ENCODE measurements around the gene VIPR1.
"Not testable (repeated sequence)": the region's sequence is repeated elsewhere in the genome, so short reads cannot be mapped to it uniquely, and the experiment has no call there.

VIPR1 gene

DNA sequence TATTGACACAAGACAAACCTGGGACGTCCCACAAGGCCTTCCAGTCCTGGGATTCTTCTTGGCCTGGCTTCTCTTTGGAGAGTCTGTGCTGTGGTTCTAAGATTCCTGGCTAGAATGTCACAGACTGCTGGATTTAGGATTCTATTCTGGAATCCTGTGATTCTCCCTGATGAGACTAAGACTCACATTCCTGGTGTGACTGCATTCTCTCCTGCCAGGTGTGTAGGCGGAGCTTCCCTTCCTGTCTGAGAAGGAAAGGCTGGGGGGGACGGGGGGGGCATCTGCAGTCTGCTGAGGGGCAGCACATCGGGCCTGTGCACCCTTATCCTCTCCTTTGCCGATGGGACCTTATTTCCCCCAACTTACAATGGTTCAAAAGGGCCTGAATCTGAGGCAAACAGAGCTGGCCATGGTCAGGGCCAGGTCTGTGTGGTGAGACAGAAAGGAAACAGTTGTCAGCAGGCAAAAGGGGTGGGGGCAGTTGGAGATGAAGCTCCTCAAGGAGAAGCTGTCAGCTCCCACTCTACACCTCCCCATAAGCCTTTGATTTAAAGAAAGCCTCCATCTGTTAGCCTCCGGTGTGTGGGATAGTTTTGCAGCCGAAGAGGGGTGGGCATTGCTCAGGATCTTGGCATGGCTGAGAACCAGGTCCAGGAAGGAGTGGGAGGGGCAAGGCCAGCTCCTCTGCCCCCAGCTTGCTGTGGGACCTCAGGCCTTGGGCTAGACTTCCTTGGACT, 30.9 kb downstream of the VIPR1 start:
- DNase-seq = no peak

DNA sequence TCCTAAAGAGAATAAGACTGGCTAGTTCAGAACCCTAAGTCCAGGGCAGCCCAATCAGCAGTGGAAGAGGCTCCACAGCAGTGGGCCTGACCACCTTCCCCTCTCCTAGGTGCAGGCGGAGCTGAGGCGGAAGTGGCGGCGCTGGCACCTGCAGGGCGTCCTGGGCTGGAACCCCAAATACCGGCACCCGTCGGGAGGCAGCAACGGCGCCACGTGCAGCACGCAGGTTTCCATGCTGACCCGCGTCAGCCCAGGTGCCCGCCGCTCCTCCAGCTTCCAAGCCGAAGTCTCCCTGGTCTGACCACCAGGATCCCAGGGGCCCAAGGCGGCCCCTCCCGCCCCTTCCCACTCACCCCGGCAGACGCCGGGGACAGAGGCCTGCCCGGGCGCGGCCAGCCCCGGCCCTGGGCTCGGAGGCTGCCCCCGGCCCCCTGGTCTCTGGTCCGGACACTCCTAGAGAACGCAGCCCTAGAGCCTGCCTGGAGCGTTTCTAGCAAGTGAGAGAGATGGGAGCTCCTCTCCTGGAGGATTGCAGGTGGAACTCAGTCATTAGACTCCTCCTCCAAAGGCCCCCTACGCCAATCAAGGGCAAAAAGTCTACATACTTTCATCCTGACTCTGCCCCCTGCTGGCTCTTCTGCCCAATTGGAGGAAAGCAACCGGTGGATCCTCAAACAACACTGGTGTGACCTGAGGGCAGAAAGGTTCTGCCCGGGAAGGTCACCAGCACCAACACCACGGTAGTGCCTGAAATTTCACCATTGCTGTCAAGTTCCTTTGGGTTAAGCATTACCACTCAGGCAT, 33.7 kb downstream of the VIPR1 start:
- no peak for DNase-seq

DNA sequence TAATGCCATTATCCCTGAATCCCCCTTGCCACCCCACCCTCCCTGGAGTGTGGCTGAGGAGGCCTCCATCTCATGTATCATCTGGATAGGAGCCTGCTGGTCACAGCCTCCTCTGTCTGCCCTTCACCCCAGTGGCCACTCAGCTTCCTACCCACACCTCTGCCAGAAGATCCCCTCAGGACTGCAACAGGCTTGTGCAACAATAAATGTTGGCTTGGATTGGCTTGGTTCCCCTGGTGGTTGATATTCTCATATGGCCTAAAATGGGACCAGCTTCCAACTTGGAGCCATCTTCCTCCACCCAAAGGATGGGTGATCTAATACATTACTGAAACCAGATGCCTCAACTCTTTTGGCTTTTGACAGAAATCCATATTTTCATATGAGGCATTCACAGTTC, 34.9 kb downstream of the VIPR1 start:
- no peak for DNase-seq

DNA sequence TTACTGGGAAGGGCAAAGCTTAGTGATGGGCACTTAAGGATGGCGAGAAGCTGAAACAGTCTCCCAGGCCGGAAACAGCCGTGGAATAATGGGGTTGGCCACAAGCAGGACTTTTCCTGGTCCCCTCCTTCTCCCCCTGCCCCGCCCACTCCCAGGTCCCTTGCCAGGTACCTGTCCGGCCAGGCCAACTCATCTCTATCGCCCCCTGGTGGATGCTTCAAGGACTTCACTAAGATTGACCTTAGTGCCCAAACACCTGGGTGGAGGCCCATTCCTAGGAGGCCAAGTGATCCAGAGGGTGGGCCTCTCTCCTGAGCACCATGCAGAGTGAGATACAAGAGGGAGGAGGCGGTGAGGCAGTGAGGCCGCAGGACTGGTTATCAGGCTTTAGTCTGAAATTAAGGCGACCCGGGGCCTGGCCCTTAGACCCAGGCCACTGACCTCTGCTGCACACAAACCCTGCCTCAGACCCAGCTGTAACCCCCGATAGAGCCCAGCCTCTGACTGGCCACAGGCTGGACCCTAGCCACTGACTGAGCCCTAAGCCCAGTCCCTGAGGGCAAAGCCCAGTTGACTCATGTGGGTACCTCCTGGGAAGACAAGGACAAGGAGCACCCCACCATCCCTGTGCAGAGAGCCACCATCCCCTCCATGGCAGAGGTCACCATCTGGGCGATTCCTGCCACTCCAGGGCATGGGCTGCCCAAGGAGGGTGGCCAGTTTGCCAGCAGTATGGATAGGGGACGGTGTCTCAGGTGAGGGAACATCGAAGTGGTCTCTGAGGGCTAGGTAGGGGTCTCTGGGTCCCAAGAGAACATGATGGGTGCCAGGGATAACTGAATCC, 37.6 kb downstream of the VIPR1 start:
- peak; percentile 27 for DNase-seq

DNA sequence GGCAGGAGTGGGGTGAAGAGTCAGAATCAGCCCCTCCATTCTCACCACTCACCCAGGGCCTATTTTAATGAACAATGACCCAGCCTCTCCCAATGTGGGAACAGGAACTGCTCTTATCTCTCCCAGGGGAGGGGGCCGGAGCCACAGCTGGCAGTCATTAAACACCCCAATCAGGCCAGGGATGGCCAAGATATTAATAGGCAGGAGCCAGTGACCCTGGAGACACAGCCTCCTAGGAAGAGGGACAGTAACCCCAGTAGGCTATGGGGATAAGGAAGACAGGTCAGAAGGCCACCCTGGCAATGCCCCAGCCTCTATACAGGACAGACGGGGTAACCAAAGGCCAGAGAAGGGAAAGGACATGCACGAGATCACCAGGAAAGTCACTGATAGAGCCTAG, 38.6 kb downstream of the VIPR1 start:
- DNase-seq = no peak

DNA sequence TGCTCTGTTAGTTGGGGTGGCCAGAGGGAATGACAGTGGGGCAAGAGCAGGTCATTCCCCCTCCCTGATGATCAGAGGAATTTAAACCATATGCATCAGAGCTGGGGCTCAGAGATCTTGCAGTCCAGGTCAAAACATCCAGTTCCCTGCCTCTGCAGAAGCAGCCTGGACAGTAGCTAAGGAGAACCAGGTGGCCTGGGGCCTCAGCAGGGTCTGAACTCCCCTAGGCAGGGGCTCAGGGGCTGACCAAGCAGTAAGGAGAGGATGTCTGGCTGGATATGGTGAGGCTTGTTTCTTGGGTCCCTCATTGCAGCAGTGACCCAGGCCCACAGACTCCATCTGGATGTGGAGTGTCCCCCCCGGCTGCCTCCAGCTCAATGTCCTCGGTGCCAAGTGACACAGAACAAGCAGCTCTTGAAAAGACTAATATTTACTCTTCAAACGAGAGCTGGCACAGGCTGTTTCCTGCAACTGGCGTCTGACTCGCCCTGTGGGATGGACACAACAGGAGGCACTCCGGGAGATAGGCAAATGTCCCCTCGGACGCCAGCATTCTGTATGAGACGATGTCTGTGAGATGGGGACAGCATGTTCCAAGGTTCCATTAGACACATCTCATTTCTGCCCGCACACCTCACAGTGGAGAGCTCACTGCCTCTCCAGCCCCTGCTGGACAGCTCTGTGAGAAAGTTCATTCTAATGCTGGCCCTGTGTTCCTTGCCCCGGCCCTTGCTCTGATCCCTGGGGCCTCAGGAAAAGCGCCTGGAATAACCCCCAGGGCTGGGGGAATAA, 42.2 kb downstream of the VIPR1 start:
- DNase-seq = no peak

DNA sequence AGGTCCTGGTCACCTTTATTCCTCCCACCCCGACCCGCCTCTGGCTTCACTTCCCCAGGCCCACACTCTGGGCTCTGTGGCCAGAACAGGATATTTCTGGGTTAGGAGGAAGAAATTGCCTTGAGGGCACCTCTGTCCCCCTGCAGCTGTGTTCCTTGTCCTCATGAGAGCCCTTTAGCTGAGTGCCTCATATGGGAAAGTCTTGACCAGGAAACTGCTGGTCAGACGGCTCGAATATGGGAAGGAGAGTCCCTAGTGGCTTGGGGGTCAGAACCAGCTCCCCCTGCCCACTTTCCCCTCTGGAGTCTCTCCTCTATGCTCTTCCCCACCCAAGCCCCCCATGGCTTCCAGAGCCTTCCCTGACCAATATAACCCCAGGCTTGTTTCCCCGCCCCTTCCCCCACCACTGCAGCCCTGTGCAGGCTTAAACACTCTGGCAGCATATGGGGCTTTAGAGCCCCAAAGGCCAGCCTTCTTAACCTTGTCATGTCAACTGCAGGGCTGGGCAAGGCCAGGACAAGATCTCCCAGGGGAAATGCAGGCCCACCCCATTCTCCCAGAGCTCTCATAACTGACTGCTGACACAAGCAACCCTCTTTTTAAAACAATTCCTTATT, 42.9 kb downstream of the VIPR1 start:
- no peak for DNase-seq

DNA sequence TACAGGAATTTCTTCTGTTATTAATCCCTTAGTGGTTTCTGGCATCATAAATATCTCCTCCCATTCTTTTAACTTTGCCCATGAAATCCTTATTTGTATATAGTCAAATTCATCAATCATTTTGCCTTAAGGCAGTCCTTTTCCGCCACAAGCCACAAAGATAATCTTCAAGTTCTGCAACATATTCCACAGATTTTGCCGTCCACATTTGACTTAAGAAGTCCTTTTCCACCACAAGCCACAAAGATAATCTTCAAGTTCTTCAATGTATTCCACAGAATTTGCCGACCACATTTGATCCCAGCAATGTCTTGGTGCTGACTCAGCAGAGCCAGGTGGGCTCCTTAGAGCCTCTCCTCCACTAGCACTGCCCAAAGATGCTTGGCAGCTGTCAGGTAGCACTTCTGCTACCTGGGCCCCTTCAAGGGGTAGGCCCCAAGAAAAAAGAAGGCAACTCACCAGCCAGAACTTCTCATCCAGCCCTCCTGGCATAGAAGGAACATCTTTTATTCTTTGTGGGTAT, 44.3 kb downstream of the VIPR1 start:
- no peak for DNase-seq

DNA sequence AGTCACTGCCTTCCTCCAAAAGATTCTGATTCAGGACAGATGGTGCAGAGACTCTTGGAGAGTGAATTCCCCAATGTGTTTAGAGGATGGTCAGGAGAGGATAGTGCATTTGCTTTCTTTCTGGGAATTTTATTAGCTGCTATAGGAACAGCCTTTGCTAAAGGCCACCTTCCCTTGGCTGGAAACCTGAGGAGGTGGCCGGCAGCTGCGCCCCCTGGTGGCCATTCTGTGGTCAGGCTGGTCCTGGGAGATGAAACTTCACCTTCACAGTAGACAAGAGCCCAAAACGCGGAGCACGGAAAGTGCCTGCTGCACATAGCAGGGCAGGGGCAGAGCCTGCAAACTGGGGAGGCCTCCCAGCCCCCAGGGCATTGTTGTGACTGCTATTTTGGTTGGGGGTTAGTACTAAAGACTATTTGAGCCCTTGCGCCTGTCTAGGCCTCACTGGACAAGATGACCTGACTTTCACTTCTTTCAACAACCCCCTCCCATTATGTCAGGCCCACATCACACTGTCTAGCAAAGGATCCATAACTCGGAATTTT, 45.0 kb downstream of the VIPR1 start:
- DNase-seq = peak; percentile 43

DNA sequence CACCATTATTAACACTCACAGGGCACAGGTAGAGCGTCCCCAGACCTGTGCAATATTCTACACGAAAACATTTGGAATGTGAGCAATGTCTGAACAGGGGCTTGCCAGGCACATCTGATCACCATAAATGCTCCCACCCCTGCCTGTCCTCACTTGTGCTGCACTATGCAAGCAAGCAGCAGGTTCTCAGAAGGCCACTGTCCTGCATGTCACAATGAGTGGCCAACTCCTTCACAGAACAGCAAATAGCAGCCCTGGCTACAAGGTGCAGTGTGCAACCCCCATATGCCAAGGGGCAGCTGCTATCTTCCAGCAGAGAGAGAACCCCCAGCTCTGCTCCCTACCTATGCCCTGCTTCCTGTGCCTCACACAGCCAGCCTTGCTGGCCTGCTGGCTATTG, 46.7 kb downstream of the VIPR1 start:
- DNase-seq = no peak

DNA sequence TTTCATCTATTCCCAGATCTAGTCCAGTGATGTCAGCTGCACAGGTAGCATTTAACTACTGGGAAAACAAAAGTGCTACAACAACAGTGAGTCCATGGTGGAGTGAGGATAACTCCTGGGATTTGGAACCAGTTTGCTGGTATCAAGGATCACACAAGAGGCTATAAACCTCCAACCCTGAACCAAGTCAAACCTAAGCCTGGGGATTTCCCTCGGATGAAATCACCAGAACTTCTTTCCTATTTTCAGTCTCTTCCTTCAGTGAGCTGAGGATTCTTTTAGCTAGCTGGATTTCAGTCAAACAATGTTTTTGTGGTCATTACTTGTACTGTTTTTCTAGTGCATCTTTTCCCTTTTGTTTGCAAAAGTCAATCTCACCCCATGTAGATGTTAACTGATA, 47.8 kb downstream of the VIPR1 start:
- no peak for DNase-seq

DNA sequence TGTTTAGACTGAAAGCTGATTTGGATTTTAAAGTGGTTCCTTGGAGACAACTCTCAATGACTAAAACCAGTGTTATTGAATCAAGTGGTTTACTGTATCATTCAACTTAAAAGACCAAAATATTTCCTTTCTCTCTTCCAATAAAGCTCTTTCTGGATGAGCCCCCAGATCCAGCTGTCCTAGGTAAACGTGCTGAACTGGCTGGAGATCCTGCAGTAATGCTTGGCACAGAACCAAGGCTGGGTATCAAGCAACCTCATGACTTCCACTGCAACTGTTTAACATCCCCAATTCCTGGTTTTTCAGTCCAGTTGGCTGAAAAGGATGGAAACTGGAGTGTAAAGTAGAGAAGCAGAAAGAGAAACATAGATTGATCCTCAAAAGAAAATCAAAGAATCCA, 50.4 kb downstream of the VIPR1 start:
- DNase-seq = no peak

DNA sequence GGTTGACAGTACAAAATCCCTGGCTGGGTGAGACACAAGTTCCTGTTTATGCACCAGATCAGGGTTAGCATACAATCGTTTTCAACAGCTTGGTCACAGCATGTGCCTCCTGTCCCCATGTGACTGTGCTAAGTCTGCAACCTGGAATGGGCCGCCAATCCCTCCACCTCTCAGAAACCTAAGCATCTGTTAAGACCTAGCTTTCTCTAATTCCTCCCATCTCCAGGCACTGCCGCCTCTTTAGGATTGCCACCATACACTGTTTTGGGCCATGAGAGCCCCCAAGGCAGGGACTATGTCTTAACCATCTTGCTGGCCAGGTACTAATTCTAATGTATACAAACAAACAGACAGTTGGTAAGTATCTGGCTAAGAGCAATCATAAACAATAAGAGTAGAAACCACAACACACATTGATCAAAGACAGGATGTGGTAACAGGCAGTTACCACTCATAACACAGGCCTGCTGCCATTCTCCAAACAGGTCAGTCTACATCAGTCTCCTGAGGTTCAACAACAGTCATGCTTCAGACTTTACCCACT, 53.7 kb downstream of the VIPR1 start:
- no peak for DNase-seq

DNA sequence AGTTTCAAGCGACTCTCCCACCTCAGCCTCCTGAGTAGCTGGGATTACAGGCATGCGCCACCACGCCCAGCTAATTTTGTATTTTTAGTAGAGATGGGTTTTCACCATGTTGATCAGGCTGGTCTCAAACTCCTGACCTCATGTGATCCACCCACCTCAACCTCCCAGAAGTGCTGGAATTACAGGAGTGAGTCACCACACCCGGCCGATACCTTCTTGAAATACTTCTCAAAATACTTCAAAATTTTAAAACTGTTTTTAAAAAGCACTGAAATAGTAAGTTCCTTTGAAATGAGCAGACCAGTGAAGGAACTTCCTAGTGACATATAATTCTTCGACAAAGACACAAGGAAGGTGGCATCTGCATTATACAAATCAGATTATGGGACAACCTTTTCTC, 54.4 kb downstream of the VIPR1 start:
- not testable (repeated sequence) for DNase-seq

DNA sequence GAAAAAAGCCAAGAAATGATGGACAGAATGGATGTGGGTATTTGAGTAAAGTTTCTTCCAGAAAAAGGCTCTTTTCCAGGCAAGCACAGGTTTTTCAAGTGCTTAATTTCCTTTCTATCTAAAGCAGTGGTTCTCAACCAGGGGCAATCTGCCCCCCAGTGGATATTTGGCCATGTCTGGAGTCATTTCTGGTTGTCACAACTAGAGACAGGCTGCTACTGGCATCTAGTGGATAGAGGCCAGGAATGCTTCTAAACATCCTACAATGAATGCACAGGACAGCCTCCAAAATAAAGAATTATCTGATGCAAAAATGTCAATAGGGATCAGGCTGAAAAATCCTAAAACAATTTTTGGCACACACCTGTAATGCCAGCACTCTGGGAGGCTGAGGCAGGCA, 55.4 kb downstream of the VIPR1 start:
- DNase-seq = no peak

DNA sequence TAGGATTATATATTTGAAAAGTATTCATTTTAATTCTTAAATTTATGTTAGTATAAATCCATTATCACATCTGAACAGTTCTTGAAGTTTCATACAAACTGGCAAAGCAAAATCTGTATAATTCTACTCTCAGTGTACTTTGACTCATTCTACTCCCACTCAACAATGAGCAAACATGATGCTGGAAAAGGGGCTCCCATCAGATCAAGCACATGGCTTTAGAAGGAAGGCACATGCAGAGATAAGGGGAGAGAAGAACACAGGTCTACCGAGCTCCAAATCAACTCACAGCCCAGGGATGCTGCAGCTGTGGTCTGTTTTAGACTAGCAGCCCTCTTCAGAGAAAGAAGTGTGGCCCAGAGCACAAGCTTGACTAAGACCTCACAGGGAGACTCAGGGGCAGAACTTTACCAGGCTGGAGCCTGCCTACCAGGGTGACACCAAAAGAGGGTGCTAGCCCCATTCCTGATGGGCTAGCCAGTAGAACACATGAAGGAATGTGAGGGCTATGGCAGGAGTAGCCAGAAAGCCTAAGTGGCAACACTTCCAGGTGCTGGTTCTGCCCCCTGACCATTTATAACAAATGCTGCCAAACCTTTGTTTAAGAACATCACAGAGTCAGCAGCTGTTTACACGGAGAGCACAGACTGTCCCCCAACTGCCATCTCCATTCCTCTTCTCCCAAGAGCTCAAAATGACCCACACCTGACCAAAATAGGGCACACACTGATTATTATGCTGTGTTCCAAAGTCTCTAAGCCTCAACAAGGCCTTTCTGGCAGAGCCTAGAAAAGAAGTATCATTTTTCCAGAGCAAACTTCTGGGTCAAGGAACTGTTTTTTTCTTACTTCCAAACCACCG, 59.8 kb downstream of the VIPR1 start:
- no peak for DNase-seq

DNA sequence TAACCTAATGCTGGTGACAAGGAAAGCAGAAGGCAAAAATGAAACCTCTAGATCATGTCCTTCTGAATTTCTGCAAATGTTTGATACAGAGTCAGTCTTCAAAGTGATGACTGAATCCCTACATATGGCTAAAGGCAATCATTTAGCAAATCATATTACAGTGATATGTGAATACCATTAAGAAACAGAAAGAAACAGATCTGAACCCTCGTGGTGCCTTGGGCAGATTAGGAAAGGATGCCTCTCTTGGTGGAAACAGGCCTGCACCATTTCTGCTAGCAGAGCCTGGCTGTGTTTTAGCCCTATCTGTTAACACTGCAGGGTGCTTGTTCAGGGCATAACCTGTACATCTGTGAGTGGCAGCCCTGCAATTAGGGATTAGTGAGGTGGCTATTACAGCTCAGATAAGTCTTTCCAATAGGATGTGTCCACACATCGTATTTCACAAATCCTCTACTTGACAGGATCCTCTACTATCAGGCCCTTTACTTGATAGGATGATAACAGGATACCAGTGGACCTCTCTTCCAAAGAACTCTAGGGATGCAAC, 67.2 kb downstream of the VIPR1 start:
- DNase-seq = no peak

DNA sequence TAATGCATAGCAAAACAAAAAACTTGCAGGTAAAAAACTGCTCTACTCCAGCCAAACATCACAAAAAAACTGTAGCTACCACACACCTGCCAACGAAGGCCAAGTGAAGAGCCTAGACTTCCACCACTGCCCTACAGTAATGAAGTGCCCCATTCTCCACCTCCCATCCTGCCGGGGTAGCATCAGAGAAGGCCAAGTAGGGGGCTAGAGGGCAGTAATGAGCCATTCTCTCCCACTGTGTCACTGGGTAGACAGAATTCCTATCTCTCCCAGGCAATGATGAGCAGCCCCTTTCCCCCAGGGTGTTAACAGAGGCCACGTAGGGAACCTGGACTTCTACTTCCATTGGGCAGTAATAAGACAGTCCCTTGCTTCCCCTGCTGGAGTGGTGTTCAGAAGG, 69.8 kb downstream of the VIPR1 start:
- DNase-seq = no peak

DNA sequence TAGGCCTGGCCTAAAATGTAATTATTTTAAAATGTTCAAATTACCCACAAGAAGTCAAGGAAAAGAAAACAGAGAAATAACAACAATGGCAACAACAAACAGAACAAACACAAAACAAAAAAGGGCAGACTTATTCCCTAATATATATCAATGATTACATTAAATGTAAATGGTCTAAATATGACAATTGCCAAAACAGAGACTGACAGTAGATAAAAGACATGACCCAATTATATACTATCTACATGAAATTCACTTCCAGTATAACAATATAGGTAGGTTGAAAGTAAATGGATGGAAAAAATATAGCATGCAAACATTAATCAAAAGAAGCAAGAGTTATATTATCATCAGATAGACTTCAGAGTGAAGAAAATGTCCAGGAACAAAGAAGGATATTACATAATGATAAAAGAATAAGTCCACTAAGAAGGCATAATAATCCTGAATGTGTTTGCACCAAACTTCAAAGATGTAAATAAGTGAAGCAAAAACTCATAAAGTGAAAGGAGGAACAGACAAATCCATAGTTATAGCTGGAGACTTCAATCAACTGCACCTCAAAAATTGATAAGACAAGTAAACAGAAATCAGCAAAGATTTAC, 72.8 kb downstream of the VIPR1 start:
- DNase-seq = no peak

Measured in right kidney (tissue), 1 donor.